ENCODE results near the gene GLIS1.

Gene GLIS1

DNA sequence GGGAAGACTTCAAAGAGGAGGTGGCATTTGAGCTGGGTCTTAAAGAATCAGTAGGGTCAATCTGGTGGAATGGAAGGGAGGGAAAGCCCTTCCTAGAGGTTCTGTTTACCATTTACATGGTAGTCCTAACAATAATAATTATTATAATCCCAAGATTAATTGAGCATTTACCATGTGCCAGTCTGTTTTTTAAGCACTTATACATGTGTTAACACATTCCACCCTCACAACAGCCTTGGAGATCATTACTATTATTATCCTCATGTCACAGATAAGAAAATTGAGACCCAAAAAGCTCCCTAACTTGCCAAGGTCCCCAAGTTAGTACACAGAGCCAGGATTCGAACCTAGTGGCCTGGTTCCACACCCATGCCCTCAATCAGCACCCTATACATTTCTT lies 10.8 kb downstream of the GLIS1 start:
- H3F3A ChIP-seq (ENCODE audit: control insufficient read depth, insufficient read depth): no peaks in the 10 kb centered on the region
- peaks cover 16% of the 10 kb centered on the region for H3K27me3 ChIP-seq (ENCODE audit: control insufficient read depth, low read length)
- H3K27ac ChIP-seq (ENCODE audit: low read depth, low read length): no peak overlapping the region
- H3K9me2 ChIP-seq (replicated peaks; ENCODE audit: control insufficient read depth, low read length): no peaks in the 10 kb centered on the region
- no peak overlapping the region for H3K4me3 ChIP-seq (ENCODE audit: low read length)
- H3K9me3 ChIP-seq (ENCODE audit: control insufficient read depth, insufficient read depth, low read length): no peaks in the 10 kb centered on the region
- no peak overlapping the region for H3K4me2 ChIP-seq (ENCODE audit: low read length)
- H3K79me2 ChIP-seq (ENCODE audit: control insufficient read depth, low read length): no peaks in the 10 kb centered on the region
- no peaks in the 10 kb centered on the region for H3K36me3 ChIP-seq (ENCODE audit: control insufficient read depth, low read length)
- H4K20me1 ChIP-seq (ENCODE audit: control insufficient read depth, insufficient read depth, low read depth, low read length): no peaks in the 10 kb centered on the region
- no peak for TF ChIP-seq EZH2phosphoT487 (IDR thresholded peaks at IDR 0.05; ENCODE audit: borderline replicate concordance, low read length)
- TF ChIP-seq, protein P1, sequence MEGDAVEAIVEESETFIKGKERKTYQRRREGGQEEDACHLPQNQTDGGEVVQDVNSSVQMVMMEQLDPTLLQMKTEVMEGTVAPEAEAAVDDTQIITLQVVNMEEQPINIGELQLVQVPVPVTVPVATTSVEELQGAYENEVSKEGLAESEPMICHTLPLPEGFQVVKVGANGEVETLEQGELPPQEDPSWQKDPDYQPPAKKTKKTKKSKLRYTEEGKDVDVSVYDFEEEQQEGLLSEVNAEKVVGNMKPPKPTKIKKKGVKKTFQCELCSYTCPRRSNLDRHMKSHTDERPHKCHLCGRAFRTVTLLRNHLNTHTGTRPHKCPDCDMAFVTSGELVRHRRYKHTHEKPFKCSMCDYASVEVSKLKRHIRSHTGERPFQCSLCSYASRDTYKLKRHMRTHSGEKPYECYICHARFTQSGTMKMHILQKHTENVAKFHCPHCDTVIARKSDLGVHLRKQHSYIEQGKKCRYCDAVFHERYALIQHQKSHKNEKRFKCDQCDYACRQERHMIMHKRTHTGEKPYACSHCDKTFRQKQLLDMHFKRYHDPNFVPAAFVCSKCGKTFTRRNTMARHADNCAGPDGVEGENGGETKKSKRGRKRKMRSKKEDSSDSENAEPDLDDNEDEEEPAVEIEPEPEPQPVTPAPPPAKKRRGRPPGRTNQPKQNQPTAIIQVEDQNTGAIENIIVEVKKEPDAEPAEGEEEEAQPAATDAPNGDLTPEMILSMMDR (IDR thresholded peaks at IDR 0.05; ENCODE audit: low read depth, low read length, poor library complexity, severe bottlenecking): no peak
- H3K4me1 ChIP-seq (ENCODE audit: control insufficient read depth, low read length): no peaks in the 10 kb centered on the region

DNA sequence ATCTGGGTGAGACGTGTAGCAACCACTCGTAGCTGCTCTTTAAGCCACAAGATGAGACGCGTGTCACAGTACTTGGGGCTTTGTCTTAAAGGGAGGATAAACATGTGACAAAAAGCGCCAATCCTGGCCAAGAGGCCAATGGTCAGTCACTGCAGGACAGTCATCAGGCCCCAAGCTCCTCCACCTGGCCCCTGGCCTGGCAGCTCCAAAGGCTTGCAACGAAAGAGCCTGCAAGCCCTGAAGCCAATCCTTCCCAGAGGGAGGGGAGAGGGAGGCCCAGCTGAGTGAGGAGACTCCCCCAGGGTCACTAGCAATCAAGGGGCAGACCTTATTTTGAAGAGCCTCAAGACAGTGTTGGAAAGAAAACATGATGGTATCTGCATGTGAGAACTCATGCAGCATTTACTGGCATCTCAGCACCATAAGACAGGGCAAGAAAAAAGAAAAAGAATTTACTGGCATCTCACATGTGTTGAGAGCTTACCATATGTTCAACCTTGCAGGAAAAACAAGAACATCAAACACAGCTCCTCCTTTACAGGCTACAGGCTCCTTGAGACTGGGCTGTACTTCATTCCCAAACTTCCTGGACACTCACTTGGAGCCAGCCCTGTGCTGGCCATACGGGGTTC lies 11.4 kb downstream of the GLIS1 start:
- no peaks in the 10 kb centered on the region for H4K20me1 ChIP-seq (ENCODE audit: control insufficient read depth, insufficient read depth, low read depth, low read length)
- no peaks in the 10 kb centered on the region for H3K4me1 ChIP-seq (ENCODE audit: control insufficient read depth, low read length)
- no peaks in the 10 kb centered on the region for H3K36me3 ChIP-seq (ENCODE audit: control insufficient read depth, low read length)
- no peak for TF ChIP-seq EZH2phosphoT487 (IDR thresholded peaks at IDR 0.05; ENCODE audit: borderline replicate concordance, low read length)
- TF ChIP-seq, protein P1 (IDR thresholded peaks at IDR 0.05; ENCODE audit: low read depth, low read length, poor library complexity, severe bottlenecking): no peak
- H3K27ac ChIP-seq (ENCODE audit: low read depth, low read length): no peak overlapping the region
- no peaks in the 10 kb centered on the region for H3F3A ChIP-seq (ENCODE audit: control insufficient read depth, insufficient read depth)
- H3K4me3 ChIP-seq (ENCODE audit: low read length): no peak overlapping the region
- H3K4me2 ChIP-seq (ENCODE audit: low read length): no peak overlapping the region
- H3K9me2 ChIP-seq (replicated peaks; ENCODE audit: control insufficient read depth, low read length): no peaks in the 10 kb centered on the region
- H3K9me3 ChIP-seq (ENCODE audit: control insufficient read depth, insufficient read depth, low read length): no peaks in the 10 kb centered on the region
- H3K27me3 ChIP-seq (ENCODE audit: control insufficient read depth, low read length): peaks cover 16% of the 10 kb centered on the region
- H3K79me2 ChIP-seq (ENCODE audit: control insufficient read depth, low read length): no peaks in the 10 kb centered on the region

DNA sequence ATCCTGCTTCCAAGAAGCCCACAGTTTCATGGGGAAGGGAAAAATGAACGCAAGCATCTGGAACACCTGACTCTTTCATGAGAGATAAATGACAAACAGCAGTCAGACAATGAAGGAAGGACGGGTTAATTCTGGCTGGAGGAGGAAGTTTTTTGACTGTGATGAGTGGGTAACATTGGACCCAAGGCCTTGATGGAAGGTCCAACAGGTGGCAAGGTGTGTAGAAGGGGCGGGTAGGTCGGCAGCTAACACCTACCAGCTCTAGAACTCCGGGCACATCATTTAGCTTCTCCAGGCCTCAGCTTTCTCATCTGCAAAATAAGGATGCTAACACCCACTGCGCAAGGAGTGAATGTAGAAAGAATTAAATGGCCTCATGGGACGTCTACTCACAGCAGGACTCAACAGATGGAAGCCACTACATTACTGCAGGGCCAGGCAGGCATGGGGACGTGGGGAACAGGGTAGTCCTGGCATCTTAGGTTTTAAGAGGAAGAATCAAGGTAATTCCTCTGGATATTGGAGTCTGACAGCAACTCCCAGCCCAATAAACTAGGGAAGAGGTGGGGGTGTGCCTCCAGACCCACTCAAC lies 12.9 kb downstream of the GLIS1 start:
- Histone ChIP-seq H3K79me2 (ENCODE audit: control insufficient read depth, low read length) (no peaks in the 10 kb centered on the region), H3K9me3 (ENCODE audit: control insufficient read depth, insufficient read depth, low read length) (no peaks in the 10 kb centered on the region), H3K27me3 (ENCODE audit: control insufficient read depth, low read length) (peaks cover 12% of the 10 kb centered on the region), H4K20me1 (ENCODE audit: control insufficient read depth, insufficient read depth, low read depth, low read length) (no peaks in the 10 kb centered on the region), H3K4me2 (ENCODE audit: low read length) (no peak overlapping the region), H3K36me3 (ENCODE audit: control insufficient read depth, low read length) (no peaks in the 10 kb centered on the region), H3K9me2 (replicated peaks; ENCODE audit: control insufficient read depth, low read length) (no peaks in the 10 kb centered on the region), H3K4me3 (ENCODE audit: low read length) (no peak overlapping the region), H3K27ac (ENCODE audit: low read depth, low read length) (no peak overlapping the region), H3K4me1 (ENCODE audit: control insufficient read depth, low read length) (no peaks in the 10 kb centered on the region), H3F3A (ENCODE audit: control insufficient read depth, insufficient read depth) (no peaks in the 10 kb centered on the region)
- no peak for TF ChIP-seq EZH2phosphoT487 (IDR thresholded peaks at IDR 0.05; ENCODE audit: borderline replicate concordance, low read length)
- TF ChIP-seq, protein P1 (IDR thresholded peaks at IDR 0.05; ENCODE audit: low read depth, low read length, poor library complexity, severe bottlenecking): no peak

All from DOHH2 (cell line).